ENCODE measurements around the gene RGS14. TPM values are rescaled to one million over a fixed set of nuclear protein-coding genes. Genes with fewer than 3 reads are reported as not detected.
A peak's percentile ranks its signal among the peaks of the same experiment; 100 is the strongest.
"Not testable (repeated sequence)": the region's sequence is repeated elsewhere in the genome, so short reads cannot be mapped to it uniquely, and the experiment has no call there.

Gene RGS14
- total and polyA plus RNA-seq, 4 experiments from 2014 or later, result 62.3 to 168 (median 132) TPM

GRCh38 chr5:177371120-177372033, 13.7 kb downstream of the RGS14 start:
- DNase-seq, result peak in 1 of 5 donors; percentile 36
- Mint-ChIP-seq H3K27ac (peak overlapping the region; percentile 60 to 90 (median 87)), H3K36me3 (peaks cover 18 to 38% of the 10 kb centered on the region in 2 donors), H3K4me1 (peaks cover 48 to 77% (median 63%) of the 10 kb centered on the region in 4 donors), H3K9me3 (no peaks in the 10 kb centered on the region), H3K4me3 (peak overlapping the region in 7 of 8 donors; percentile 53 to 93 (median 81)), H3K27me3 (no peaks in the 10 kb centered on the region)
- Histone ChIP-seq H3K4me1 (ENCODE audit: insufficient read depth, low read length) (peaks cover 83% of the 10 kb centered on the region), H3K27ac (ENCODE audit: low read depth, low read length) (peak overlapping the region; percentile 55), H3K27me3 (ENCODE audit: insufficient read depth, low read length) (no peaks in the 10 kb centered on the region), H3K36me3 (ENCODE audit: insufficient read depth, low read length) (peaks cover 46% of the 10 kb centered on the region), H3K9me3 (ENCODE audit: control insufficient read depth in 1 of 2, low read length in 2 of 2) (no peaks in the 10 kb centered on the region), H3K4me3 (ENCODE audit: low read length in 2 of 2) (peak overlapping the region; percentile 24 to 36)
- intact Hi-C loops (cut with micrococcal nuclease), result loop anchor here (1.0 to 2.0 kb wide), 3 partner anchors 14 to 31 kb away; partner anchors contain the start of gene RGS14
- ChIA-PET POLR2A (ENCODE audit: partially characterized antibody) (interaction anchor here (0.7 to 5.8 kb wide), 15 partner anchors 8 to 747 kb away, joined by 3 to 69 read pairs (median 14); partner anchors contain the start of genes GRK6, LMAN2, PRR7 and RGS14), CTCF (ENCODE audit: partially characterized antibody) (interaction anchor here (1.0 to 8.5 kb wide), 13 partner anchors 7 to 135 kb away, joined by 3 to 140 read pairs (median 20); partner anchors contain the start of genes LMAN2, RGS14 and SLC34A1)

- Mint-ChIP-seq H3K4me3 (peak overlapping the region; percentile 72 to 93 (median 82)), H3K27me3 (no peaks in the 10 kb centered on the region), H3K27ac (peak overlapping the region; percentile 80 to 90 (median 87)), H3K9me3 (no peaks in the 10 kb centered on the region), H3K4me1 (peaks cover 46 to 76% (median 62%) of the 10 kb centered on the region in 4 donors), H3K36me3 (peaks cover 16 to 38% of the 10 kb centered on the region in 2 donors)
- DNase-seq, result peak in 2 of 5 donors; percentile 20 to 72
- peaks cover 40% of the 10 kb centered on the region for H3K36me3 ChIP-seq (ENCODE audit: insufficient read depth, low read length)
- H3K27me3 ChIP-seq (ENCODE audit: insufficient read depth, low read length), result no peaks in the 10 kb centered on the region
- peak overlapping the region; percentile 55 for H3K27ac ChIP-seq (ENCODE audit: low read depth, low read length)
- POLR2A ChIA-PET (ENCODE audit: partially characterized antibody), result interaction anchor here (0.7 to 5.8 kb wide), 17 partner anchors 7 to 746 kb away, joined by 3 to 69 read pairs (median 9); partner anchors contain the start of genes GRK6, LMAN2, PRR7 and RGS14
- no peaks in the 10 kb centered on the region for H3K9me3 ChIP-seq (ENCODE audit: control insufficient read depth in 1 of 2, low read length in 2 of 2)
- CTCF ChIA-PET (ENCODE audit: partially characterized antibody), result interaction anchor here (1.0 to 8.5 kb wide), 13 partner anchors 8 to 134 kb away, joined by 3 to 140 read pairs (median 12); partner anchors contain the start of genes LMAN2, PDLIM7, PRELID1 and RAB24
- peak overlapping the region in 1 of 2 donors; percentile 19 for H3K4me3 ChIP-seq (ENCODE audit: low read length in 2 of 2)
- peaks cover 84% of the 10 kb centered on the region for H3K4me1 ChIP-seq (ENCODE audit: insufficient read depth, low read length)
- intact Hi-C loops (cut with micrococcal nuclease), result loop anchor here (1.0 to 2.0 kb wide), 2 partner anchors 15 to 17 kb away; partner anchors contain the start of gene RGS14
Observed at GRCh38 chr5:177372034-177372896, 14.5 kb downstream of the RGS14 start.

GRCh38 chr5:177372910-177373309, 15.2 kb downstream of the RGS14 start:
- peak in 2 of 5 donors; percentile 28 to 70 for DNase-seq
- H3K9me3 Mint-ChIP-seq, result no peaks in the 10 kb centered on the region
- Histone ChIP-seq H3K4me1 (ENCODE audit: insufficient read depth, low read length) (peaks cover 83% of the 10 kb centered on the region), H3K36me3 (ENCODE audit: insufficient read depth, low read length) (peaks cover 34% of the 10 kb centered on the region), H3K4me3 (ENCODE audit: low read length in 2 of 2) (peak overlapping the region in 1 of 2 donors; percentile 35), H3K27me3 (ENCODE audit: insufficient read depth, low read length) (no peaks in the 10 kb centered on the region), H3K27ac (ENCODE audit: low read depth, low read length) (peak overlapping the region; percentile 55), H3K9me3 (ENCODE audit: control insufficient read depth in 1 of 2, low read length in 2 of 2) (no peaks in the 10 kb centered on the region)
- peak overlapping the region; percentile 80 to 90 (median 87) for H3K27ac Mint-ChIP-seq
- H3K36me3 Mint-ChIP-seq, result peaks cover 16 to 38% of the 10 kb centered on the region in 2 donors
- peaks cover 46 to 81% (median 62%) of the 10 kb centered on the region in 4 donors for H3K4me1 Mint-ChIP-seq
- ChIA-PET CTCF (ENCODE audit: partially characterized antibody) (interaction anchor here (1.2 to 8.5 kb wide), 11 partner anchors 9 to 125 kb away, joined by 3 to 140 read pairs (median 13); partner anchors contain the start of genes PDLIM7, PRELID1, RAB24 and RGS14), POLR2A (ENCODE audit: partially characterized antibody) (interaction anchor here (0.7 to 5.8 kb wide), 17 partner anchors 10 to 83 kb away, joined by 3 to 69 read pairs (median 9); partner anchors contain the start of genes GRK6, LMAN2, PRR7 and RGS14)
- H3K4me3 Mint-ChIP-seq, result peak overlapping the region; percentile 72 to 93 (median 82)
- H3K27me3 Mint-ChIP-seq, result no peaks in the 10 kb centered on the region
- intact Hi-C loops (cut with micrococcal nuclease), result loop anchor here (1.0 to 2.0 kb wide), 2 partner anchors 16 kb away; partner anchors contain the start of gene RGS14

- Mint-ChIP-seq H3K4me1 (peaks cover 40 to 72% (median 55%) of the 10 kb centered on the region in 4 donors), H3K4me3 (peak overlapping the region in 4 of 8 donors; percentile 40 to 87 (median 56)), H3K9me3 (no peaks in the 10 kb centered on the region), H3K27me3 (no peaks in the 10 kb centered on the region), H3K36me3 (peaks cover 7 to 29% of the 10 kb centered on the region in 2 donors), H3K27ac (peak overlapping the region; percentile 79 to 90 (median 86))
- Histone ChIP-seq H3K9me3 (ENCODE audit: control insufficient read depth in 1 of 2, low read length in 2 of 2) (no peaks in the 10 kb centered on the region), H3K4me1 (ENCODE audit: insufficient read depth, low read length) (peaks cover 74% of the 10 kb centered on the region), H3K27ac (ENCODE audit: low read depth, low read length) (peak overlapping the region; percentile 55), H3K4me3 (ENCODE audit: low read length in 2 of 2) (no peak overlapping the region), H3K36me3 (ENCODE audit: insufficient read depth, low read length) (peaks cover 25% of the 10 kb centered on the region), H3K27me3 (ENCODE audit: insufficient read depth, low read length) (no peaks in the 10 kb centered on the region)
- ChIA-PET CTCF (ENCODE audit: partially characterized antibody) (interaction anchor here (2.4 to 8.5 kb wide), 8 partner anchors 9 to 124 kb away, joined by 8 to 140 read pairs (median 19); partner anchors contain the start of genes PDLIM7, RGS14 and SLC34A1), POLR2A (ENCODE audit: partially characterized antibody) (interaction anchor here (1.0 to 5.8 kb wide), 9 partner anchors 9 to 82 kb away, joined by 3 to 69 read pairs (median 14); partner anchors contain the start of genes GRK6, LMAN2, RGS14 and SLC34A1)
- intact Hi-C loops (cut with micrococcal nuclease), result loop anchor here (2.0 kb wide), 1 partner anchor 15 kb away; no protein-coding TSS in a partner anchor
- peak in 1 of 5 donors; percentile 37 for DNase-seq
Observed at GRCh38 chr5:177373806-177374205, 16.1 kb downstream of the RGS14 start.

GRCh38 chr5:177374211-177374610, 16.5 kb downstream of the RGS14 start:
- intact Hi-C loops (cut with micrococcal nuclease), result no loop called here
- peak overlapping the region in 5 of 8 donors; percentile 40 to 87 (median 55) for H3K4me3 Mint-ChIP-seq
- peak overlapping the region; percentile 79 to 90 (median 86) for H3K27ac Mint-ChIP-seq
- H3K4me1 ChIP-seq (ENCODE audit: insufficient read depth, low read length), result peaks cover 72% of the 10 kb centered on the region
- H3K27me3 ChIP-seq (ENCODE audit: insufficient read depth, low read length), result no peaks in the 10 kb centered on the region
- peaks cover 38 to 72% (median 53%) of the 10 kb centered on the region in 4 donors for H3K4me1 Mint-ChIP-seq
- DNase-seq, result no peak
- peaks cover 3 to 25% of the 10 kb centered on the region in 2 donors for H3K36me3 Mint-ChIP-seq
- no peak overlapping the region for H3K4me3 ChIP-seq (ENCODE audit: low read length in 2 of 2)
- peak overlapping the region; percentile 55 for H3K27ac ChIP-seq (ENCODE audit: low read depth, low read length)
- POLR2A ChIA-PET (ENCODE audit: partially characterized antibody), result interaction anchor here (1.0 to 5.8 kb wide), 9 partner anchors 9 to 81 kb away, joined by 3 to 69 read pairs (median 14); partner anchors contain the start of genes LMAN2, RGS14 and SLC34A1
- H3K9me3 Mint-ChIP-seq, result no peaks in the 10 kb centered on the region
- H3K36me3 ChIP-seq (ENCODE audit: insufficient read depth, low read length), result peaks cover 22% of the 10 kb centered on the region
- CTCF ChIA-PET (ENCODE audit: partially characterized antibody), result interaction anchor here (2.4 to 8.5 kb wide), 6 partner anchors 9 to 124 kb away, joined by 8 to 140 read pairs (median 19); partner anchors contain the start of genes PDLIM7, RGS14 and SLC34A1
- H3K27me3 Mint-ChIP-seq, result no peaks in the 10 kb centered on the region
- no peaks in the 10 kb centered on the region for H3K9me3 ChIP-seq (ENCODE audit: control insufficient read depth in 1 of 2, low read length in 2 of 2)

- DNase-seq; H3K4me3 Mint-ChIP-seq; intact Hi-C loops (cut with micrococcal nuclease); H3K27me3 ChIP-seq (ENCODE audit: insufficient read depth, low read length); H3K9me3 Mint-ChIP-seq; H3K4me3 ChIP-seq (ENCODE audit: low read length in 2 of 2); H3K27me3 Mint-ChIP-seq; H3K9me3 ChIP-seq (ENCODE audit: control insufficient read depth in 1 of 2, low read length in 2 of 2); H3K36me3 ChIP-seq (ENCODE audit: insufficient read depth, low read length): not testable (repeated sequence)
- ChIA-PET CTCF (ENCODE audit: partially characterized antibody) (interaction anchor here (2.7 to 8.5 kb wide), 2 partner anchors 14 to 28 kb away, joined by 12 to 140 read pairs; no protein-coding TSS in a partner anchor), POLR2A (ENCODE audit: partially characterized antibody) (interaction anchor here (0.6 to 2.4 kb wide), 8 partner anchors 11 to 226 kb away, joined by 3 to 9 read pairs (median 3); partner anchors contain the start of gene LMAN2)
- H3K27ac ChIP-seq (ENCODE audit: low read depth, low read length), result peak overlapping the region; percentile 55
- Mint-ChIP-seq H3K27ac (peak overlapping the region; percentile 19 to 85 (median 63)), H3K4me1 (peaks cover 38 to 71% (median 52%) of the 10 kb centered on the region in 4 donors), H3K36me3 (peaks cover 0 to 21% of the 10 kb centered on the region in 2 donors)
- peaks cover 64% of the 10 kb centered on the region for H3K4me1 ChIP-seq (ENCODE audit: insufficient read depth, low read length)
Observed at GRCh38 chr5:177375516-177375915, 17.8 kb downstream of the RGS14 start.
